NCI-H526 treated with DMSO at 0.1 percent for 48 hours (cell line): ENCODE data around the gene ANKRD35.
"Not testable (repeated sequence)": the region's sequence is repeated elsewhere in the genome, so short reads cannot be mapped to it uniquely, and the experiment has no call there.

Experiments used
- DNase-seq: peaks from one replicate; lab custom pipeline; 2025; lab: John Stamatoyannopoulos, UW

Gene ANKRD35

DNA sequence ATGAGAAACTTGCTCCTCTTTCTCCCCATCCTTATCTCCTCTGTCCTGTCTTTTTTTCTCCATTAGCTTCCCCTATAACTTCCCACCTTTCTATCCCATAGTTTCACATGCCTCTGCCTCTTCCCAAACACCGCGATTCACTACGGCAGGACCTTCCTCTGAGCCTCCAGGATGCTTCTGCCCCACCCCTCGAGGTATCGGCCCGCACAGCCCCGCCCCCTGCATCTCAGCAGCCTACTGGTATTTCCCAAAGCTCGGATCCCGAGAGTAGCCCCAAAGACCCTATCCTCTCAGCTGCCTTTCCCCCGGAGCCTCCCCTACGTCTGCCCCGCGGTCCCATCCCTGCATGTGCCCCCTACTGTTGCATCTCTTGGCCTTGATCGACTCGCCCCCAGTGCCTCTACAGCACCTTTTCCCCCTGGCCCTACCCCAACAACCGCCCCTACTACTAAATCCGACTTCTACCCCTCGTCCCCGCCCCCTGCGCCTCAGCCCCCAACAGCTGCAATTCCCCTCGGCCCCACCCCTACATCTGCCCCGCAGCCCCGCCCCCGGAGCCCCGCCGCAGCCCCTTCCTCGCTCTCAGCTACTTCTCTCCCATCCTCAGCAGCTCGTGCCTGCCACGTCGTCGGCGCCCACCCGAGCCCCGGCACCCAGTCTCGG is 27.3 kb downstream of the ANKRD35 start:
- DNase-seq: peak; percentile 91

DNA sequence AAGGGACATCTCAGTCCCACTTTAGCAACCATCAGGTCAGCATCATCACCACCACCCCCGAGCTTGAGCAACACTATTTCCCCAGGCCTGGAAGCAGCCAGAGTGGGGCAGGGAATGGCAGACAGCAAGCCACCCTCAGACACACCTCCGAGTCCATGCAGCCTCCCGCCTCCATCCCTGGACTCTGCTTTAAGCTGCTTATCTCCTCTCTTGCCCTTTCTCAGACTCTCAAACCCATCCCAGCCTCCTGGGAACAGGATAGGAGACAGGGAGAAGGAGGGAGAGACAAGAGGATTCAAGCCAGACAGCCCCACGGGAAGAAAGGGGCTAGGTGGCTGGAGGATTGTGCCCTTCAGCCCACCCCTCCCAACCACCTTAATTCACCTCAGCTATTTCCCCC is 28.5 kb downstream of the ANKRD35 start:
- DNase-seq: no peak

DNA sequence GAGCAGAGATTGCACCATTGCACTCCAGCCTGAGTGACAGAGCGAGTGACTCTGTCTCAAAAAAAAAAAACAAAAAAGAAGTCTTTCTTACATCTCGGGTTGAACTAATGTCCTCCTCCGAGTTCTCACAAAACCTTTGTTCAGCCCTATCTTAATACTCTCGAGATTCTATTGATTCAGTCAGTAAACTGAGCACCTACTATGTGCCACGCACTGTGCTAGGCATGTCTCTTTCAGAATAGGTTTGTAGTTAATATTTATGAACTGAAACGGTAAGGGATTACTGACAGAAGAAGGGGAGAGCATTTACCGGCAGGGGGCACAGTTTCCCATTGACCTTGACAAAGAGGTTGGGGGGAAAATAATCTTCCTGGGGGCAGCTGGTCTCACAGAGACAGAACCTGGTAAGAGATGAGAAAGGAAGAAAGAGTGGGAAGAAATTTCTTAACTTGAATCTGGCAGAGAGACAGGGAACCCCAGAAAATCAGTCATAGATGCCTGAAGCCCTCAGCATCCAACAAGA is 30.2 kb downstream of the ANKRD35 start:
- no peak for DNase-seq

DNA sequence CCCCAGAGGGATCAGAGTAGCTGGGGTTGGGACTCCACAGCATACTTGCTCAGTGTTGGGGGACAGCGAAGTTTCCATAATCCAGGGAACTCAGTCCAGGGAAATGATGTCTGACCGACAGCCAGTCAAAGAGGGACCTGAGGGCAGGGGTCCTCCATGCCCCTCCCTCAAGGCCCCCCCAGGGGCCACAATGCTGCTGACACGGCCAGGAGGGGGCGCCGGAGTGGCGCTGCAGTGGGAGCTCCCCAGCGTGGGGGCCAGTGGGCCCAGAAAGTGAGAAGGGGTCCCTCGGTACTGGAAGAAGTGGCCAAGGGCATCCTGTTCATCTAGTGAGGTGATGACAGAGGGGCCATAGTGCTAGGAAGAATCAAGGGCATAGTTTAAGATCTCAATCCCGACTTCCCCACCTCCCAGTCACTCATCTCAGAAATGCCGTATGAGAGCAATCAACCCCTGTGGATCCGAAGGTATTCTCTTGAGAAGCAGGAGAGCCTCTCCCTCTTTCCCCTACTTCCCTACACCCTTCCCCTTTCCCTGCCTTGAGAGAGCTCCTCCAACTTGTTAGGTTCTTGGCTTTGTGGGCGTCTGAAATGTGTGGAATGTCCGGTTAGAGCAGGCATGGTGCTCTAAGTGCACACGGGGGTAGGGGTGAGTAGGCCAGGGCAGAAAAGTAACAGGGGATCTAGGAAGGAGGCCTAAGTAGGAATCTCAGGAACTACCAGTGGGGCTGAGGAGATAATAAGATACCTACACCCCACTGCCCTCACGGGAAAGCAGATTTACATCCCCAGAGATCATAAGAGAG is 36.1 kb downstream of the ANKRD35 start:
- DNase-seq: no peak

DNA sequence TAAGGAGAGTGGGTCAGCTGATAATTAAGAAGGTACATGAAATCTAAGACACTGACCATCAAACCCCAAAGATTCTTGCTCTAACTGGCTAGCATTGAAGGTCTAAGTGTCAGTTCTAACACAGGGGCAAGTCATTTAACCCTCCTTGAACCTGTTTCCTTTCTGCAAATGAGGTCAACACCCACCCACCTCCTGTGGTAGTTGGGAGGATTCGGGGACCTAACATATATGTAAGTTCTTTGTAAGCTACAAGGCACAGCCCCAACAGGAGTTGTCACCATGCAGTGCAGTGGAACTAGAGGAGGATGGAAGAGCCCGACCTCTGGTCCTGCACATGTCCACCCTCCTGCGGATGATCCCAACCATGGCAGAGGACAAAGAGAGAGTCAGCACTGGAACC is 37.8 kb downstream of the ANKRD35 start:
- DNase-seq: no peak

DNA sequence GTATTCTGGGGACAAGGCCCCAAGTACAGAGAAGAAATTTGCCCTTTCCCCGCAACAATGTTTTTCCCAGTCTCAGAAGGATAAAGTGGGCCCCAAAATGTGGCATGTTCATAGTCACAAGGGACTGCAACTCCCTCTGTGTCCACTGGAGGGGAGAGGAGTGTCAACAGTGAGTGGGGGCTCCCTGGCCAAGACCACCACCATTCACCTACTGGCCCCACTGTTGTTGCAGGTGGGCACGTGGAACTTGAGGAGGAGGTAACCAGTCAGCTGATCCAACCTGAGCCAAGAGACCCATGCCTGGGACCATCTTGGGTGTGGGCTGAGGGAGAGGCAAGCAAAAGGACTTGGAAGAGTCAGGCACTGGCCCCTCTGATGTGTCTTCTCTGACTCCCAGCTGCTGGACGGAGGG is 39.5 kb downstream of the ANKRD35 start:
- no peak for DNase-seq

DNA sequence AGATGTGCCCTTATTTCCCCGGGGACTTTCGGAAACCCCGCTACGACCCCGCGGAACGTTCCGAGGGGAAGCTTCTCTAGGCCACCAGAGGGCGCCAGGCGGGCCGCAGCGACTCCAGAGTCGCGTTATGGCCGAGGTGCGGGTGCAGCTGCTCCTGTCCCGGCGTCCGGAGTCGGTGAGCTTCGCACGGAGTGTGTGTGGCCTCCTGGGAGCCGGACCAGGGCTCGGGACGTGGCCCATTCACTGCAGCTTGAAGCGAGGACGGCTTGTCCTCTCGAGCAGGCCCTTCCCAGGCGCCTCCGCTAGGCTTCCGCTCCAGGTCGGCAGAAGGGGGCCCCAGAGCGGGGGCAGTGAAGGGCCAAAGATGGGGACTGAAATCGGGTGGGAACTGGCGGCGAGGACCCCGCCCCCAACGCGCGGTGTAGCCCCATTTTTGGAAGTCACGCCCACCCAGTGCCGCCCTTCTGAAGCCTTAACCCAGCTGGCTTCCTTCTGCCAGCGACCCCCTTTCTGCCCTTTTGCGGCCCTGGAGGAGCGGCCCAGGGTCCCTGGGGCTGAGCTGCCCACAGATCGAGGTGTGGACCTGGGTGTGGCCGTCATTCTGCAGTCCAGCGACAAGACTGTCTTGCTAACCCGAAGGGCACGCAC is 40.0 kb downstream of the ANKRD35 start, which contains the start of gene NUDT17:
Gene NUDT17, plus strand, starts transcription at position 117 of the 648 bp plus-strand sequence. Its CDS starts 11 bp downstream, at position 128.
- DNase-seq: peak; percentile 88

DNA sequence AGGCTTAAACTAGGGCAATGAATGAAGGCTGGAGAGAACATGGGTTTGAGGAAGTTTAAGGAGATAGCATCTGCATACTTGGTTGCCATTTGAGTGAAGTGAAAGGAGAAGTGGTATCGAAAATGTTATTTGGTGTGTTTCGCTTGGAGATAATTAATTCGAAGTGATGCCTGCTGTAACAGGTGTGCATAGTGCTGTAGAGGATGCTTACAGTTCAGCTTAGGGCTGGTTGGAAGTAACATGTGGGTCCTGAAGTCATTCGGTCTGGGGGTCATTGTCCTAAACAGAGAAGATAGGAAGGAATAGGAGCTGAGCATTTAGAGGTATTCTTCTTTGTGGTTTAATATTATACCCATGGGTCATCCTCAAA is 40.5 kb downstream of the ANKRD35 start:
- peak; percentile 88 for DNase-seq

DNA sequence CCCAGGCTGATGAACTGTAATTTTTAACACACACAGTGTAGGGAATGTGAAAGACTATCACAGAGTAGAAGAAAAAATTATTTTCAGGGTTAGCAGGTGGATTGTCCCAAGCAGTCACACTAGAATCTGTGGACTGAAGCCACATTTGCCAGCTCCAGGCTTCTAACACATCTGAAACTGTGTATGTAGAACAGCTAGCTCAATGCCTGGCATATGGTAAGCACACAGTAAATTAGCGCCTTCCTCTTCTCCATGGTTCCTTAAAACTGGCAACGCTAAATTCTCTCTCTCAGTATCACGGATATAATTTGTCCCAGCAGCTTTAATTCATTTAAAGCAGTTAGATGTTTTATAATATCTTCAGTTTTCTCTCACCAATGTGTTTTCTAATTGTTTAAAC is 42.6 kb downstream of the ANKRD35 start:
- no peak for DNase-seq

DNA sequence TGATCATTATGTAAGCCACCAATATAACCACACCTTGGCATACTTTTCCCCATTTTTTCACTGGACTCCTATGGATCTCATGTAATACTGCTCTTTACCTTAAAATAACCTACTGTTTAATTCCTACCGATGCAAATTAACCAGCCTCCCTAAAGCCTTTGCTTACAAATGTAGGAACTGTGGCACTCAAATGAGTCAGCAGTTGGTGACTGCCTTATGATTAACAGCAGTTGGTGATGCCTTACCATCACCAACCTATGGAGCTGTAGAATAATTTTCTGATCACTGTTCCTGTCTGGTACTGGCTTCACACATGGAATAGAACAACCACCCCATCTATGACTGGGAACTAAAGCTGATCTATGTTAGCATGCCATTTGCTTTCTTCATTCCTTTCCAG is 48.0 kb downstream of the ANKRD35 start:
- no peak for DNase-seq

DNA sequence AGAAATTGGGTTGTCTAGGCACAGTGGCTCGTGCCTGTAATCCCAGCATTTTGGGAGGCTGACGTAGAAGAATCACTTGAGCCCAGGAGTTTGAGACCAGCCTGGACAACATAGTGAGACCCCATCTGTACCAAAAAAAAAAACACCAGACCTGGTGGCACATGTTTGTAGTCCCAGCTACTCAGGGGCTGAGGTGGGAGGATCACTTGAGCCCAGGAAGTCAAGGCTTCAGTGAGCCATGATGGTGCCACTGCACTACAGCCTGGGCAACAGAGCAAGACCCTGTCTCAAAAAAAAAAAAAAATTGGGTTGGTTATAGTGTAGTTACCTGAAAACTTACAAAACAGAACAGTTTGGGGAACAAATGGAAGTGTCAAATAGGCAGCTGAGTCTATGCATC is 54.9 kb downstream of the ANKRD35 start:
- not testable (repeated sequence) for DNase-seq

DNA sequence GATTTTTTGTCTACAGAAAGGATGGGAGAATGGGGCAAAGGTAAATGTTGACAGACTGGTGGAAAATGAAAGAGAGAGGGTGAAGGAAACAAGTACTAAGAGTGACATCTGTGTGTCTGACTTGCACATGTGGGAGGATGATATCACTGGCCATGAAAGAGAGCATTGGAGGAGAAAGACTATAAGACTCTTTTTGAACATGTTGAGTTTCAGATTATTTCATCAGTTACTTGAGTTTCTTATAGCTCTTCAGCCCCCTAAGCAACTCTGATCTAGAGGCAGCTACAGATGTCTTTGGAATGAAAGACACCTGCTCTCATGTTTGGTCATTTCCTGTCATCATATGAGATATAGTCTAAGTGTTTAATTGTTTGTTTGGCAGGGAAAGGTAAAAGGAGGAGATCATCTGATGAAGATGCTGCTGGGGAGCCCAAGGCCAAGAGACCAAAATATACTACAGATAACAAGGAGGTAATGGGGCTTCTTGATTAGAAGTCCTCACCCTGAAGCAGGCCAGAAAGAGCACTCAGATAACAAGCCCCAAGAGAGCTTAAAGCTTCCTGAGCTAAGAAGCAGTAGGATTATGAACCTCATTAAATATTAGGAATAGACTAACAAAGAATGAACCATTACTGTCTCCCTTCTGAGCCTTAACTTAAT is 57.2 kb downstream of the ANKRD35 start:
- no peak for DNase-seq

DNA sequence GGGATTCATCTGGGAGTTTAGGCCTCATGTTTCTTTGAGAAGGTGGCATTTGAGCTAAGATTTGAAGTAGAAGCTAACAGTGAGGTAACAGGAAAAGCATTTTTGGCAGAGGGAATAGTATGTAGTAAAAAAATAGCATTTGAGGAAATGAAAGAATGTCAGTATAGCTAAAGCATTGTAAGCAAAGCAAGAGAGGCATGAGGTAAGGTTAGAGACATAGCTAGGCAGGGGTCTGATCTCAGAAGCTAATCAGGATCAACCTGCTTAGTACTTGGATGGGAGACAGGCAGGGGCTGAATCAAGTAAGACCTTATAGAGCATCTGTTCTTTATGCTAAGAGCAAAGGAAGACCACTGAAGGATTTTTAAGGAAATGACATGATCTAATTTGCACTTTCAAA is 57.7 kb downstream of the ANKRD35 start:
- no peak for DNase-seq

DNA sequence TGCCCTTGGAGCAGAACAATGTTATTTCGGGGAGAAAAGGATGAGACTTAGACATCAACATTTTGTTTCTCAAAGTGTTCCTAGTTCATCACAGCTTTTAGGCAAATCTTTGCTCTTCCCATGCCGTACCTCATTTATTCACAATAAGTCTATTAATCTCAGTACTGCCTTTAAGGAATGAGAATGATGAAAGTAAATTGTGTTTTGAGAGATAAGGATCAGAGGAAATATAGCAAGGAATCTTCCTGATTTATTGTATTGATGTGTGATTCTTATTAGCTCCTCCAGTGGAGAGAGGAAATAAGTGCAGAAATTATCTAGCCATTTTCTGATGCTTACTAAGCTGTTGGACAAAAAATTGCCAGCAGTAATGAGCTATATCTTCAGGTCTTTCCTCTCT is 59.6 kb downstream of the ANKRD35 start:
- no peak for DNase-seq

DNA sequence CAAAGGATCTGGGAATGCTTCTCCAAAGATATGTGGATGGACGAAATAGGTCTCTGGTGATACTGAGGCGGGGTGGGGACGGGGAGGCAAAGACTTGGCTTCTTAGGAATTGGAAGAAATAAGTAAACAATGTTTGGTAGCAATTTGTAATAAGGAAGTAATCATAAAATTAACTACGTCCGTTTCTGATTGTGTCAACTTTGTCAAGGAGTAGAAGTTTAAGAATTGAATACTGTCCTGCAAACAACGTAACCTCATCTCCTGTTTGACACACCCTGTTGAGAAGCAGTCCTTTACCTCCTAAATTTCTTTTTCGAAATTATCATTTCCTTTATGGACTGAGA is 61.2 kb downstream of the ANKRD35 start:
- peak; percentile 73 for DNase-seq

DNA sequence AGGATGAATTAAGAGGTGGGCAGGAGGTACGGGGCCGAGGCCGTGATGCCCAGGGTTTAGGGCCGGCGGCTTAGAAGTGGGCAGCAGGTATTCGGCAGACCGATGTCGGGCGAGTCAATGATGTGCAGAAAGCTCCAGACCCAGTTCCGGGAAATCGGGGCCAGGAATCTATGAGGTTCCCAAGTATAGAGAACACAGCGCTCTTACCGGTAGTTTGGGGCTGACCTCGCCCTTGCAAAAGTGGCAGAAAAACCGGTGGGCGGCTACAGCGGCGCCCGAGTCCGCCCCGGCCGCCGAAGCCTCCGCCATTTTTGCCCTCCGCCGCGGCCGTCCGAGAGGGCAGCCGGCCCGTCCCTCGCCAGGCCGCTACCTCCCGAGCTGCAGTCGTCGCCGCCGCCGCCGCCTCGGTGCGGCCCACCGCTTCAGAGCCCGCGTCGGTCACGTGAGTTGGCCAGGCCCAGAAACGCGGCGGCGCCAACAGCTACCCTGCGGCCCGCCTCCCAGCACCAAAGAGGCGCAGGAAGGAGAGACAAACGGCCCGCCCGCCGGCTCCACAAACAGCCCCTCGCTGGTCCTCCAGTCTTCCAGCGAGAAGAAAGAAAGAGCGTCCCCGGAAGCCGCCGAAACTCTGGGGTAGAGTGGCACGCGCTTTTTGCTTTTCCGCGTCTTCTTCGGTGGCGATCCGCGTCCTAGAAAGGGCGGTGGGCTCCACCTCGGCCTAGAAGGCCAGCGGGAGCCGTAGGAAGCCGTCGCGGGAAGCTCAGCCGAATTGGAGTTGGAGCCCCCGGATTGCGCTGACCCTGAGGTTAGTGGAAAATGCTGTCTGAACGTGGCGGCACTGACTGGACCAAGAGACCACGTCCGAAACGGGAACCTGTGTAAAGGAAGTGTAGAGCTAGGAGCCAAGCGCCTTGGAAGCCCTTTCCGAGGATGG is 61.8 kb downstream of the ANKRD35 start, which contains the start of the genes POLR3C and RNF115:
Gene POLR3C, plus strand, starts transcription at position 636 of the 934 bp plus-strand sequence. CDS start 1,577 bp downstream, outside the sequence.
Gene RNF115, minus strand, starts transcription at position 531 of the 934 bp plus-strand sequence. Its CDS starts 222 bp downstream, at position 309.
- DNase-seq: peak; percentile 99

DNA sequence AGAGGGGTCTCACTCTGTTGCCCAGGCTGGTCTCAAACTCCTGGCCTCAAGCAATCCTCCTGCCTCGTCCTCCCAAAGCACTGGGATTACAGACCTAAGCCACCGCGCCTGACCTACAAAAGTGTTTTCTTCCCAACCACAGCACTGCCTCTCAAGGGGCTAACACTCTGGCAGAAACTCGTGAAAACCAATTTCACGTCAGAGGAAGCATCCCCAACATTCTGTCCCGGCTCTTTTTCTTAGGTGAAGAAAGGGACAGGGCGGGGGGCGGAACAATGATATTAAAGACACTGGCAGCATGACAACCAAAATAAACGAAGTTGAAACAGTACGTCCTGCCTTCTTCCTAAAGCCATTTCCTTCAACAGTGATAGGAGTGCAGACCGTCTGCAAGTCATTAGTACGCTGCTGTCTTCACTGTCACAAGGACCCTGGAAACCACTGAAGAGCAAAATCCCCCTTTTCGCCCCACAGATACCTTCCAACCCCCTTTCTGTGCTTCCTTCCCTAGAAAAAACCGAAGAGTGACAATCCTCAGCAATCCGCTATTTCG is 62.8 kb downstream of the ANKRD35 start:
- DNase-seq: not testable (repeated sequence)

DNA sequence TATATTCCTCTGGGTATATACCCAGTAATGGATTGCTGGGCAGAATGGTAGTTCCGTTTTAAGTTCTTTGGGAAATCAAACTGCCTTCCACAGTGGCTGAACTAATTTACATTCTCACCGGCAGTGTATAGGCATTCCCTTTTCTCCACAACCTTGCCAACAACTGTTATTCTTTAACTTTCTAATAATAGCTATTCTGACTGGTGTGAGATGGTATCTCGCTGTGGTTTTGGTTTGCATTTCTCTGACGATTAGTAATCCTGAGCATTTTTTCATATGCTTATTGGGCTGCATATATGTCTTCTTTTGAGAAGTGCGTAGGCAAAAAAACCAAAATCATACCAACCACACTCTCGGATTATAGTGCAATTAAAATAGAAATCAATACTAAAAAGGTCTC is 67.6 kb downstream of the ANKRD35 start:
- not testable (repeated sequence) for DNase-seq
